Measurements from ENCODE around the gene RAD51AP1.

GRCh38 chr12:4506430-4506829 is 32.3 kb upstream of the RAD51AP1 start:
- no peak for TF ChIP-seq CTCF (IDR thresholded peaks at IDR 0.05)
- TF ChIP-seq POLR2A (IDR thresholded peaks at IDR 0.05): no peak
